PFSK-1 (cell line): ENCODE results near the gene SLC35D3.

Experiments used
- POLR2AphosphoS5 ChIP-seq: IDR thresholded peaks from 2 replicates; pipeline ENCODE4 v1.6.1; 2012; ENCODE audit warnings: low read depth, mild to moderate bottlenecking, control low read depth, low read length, moderate library complexity
- SIN3A ChIP-seq: IDR thresholded peaks from 2 replicates; pipeline ENCODE4 v1.6.1; 2012; ENCODE audit warnings: mild to moderate bottlenecking, low read length, moderate library complexity, borderline replicate concordance; ENCODE audit not compliant: insufficient read depth
- TAF1 ChIP-seq: IDR thresholded peaks from 2 replicates; pipeline ENCODE4 v1.6.1; 2012; ENCODE audit warnings: low read length, control low read depth, borderline replicate concordance; ENCODE audit not compliant: insufficient read depth
- TF ChIP-seq, protein P1 (sequence below), 2 experiments: IDR thresholded peaks; 2 replicates each; pipeline versions ENCODE4 v1.6.1 to v1.8.0; 2011 to 2012; ENCODE audit warnings: low read depth in 2 of 2, low read length in 2 of 2, control low read depth in 1 of 2, inconsistent platforms in 1 of 2, mild to moderate bottlenecking in 1 of 2, moderate library complexity in 1 of 2; ENCODE audit not compliant: insufficient read depth in 1 of 2

DNA sequence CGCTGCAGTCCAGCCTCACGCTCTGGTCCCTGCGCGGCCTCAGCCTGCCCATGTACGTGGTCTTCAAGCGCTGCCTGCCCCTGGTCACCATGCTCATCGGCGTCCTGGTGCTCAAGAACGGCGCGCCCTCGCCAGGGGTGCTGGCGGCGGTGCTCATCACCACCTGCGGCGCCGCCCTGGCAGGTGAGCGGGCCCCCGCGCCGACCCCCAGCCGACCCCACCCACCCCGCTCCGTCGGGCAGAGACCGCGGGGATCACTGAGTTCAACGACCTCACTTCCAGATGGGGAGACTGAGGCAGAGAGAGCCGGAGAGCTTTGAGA lies 545 bp downstream of the SLC35D3 start:
- TF ChIP-seq, protein P1, sequence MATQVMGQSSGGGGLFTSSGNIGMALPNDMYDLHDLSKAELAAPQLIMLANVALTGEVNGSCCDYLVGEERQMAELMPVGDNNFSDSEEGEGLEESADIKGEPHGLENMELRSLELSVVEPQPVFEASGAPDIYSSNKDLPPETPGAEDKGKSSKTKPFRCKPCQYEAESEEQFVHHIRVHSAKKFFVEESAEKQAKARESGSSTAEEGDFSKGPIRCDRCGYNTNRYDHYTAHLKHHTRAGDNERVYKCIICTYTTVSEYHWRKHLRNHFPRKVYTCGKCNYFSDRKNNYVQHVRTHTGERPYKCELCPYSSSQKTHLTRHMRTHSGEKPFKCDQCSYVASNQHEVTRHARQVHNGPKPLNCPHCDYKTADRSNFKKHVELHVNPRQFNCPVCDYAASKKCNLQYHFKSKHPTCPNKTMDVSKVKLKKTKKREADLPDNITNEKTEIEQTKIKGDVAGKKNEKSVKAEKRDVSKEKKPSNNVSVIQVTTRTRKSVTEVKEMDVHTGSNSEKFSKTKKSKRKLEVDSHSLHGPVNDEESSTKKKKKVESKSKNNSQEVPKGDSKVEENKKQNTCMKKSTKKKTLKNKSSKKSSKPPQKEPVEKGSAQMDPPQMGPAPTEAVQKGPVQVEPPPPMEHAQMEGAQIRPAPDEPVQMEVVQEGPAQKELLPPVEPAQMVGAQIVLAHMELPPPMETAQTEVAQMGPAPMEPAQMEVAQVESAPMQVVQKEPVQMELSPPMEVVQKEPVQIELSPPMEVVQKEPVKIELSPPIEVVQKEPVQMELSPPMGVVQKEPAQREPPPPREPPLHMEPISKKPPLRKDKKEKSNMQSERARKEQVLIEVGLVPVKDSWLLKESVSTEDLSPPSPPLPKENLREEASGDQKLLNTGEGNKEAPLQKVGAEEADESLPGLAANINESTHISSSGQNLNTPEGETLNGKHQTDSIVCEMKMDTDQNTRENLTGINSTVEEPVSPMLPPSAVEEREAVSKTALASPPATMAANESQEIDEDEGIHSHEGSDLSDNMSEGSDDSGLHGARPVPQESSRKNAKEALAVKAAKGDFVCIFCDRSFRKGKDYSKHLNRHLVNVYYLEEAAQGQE (IDR thresholded peaks at IDR 0.05; ENCODE audit: insufficient read depth in 1 of 2, low read depth in 2 of 2, low read length in 2 of 2) = no peak
- TF ChIP-seq POLR2AphosphoS5 = no peak
- no peak for TF ChIP-seq SIN3A
- no peak for TF ChIP-seq TAF1
